Left renal pelvis (tissue), 4 donors: ENCODE results near the gene CCS. TPM values are rescaled to one million over a fixed set of nuclear protein-coding genes. Genes with fewer than 3 reads are reported as not detected.
"Not testable (repeated sequence)": the region's sequence is repeated elsewhere in the genome, so short reads cannot be mapped to it uniquely, and the experiment has no call there.

Source experiments
- DNase-seq, 4 donors: peaks; one replicate each; pipeline ENCODE4 v3.0.0-alpha.2; 2013; ENCODE audit warnings: low read depth in 4 of 4, low spot score in 3 of 4
- polyA plus RNA-seq, 4 donors: library from polyadenylated mRNA; unstranded; fragments of 120-200 nt; gene quantifications; one replicate each; pipeline ENCODE4 v1.2.1, GENCODE V29; 2013; ENCODE audit not compliant: insufficient read length in 4 of 4

CCS gene
- polyA plus RNA-seq, 4 donors, result 41.5 to 77.0 (median 48.4) TPM

DNA sequence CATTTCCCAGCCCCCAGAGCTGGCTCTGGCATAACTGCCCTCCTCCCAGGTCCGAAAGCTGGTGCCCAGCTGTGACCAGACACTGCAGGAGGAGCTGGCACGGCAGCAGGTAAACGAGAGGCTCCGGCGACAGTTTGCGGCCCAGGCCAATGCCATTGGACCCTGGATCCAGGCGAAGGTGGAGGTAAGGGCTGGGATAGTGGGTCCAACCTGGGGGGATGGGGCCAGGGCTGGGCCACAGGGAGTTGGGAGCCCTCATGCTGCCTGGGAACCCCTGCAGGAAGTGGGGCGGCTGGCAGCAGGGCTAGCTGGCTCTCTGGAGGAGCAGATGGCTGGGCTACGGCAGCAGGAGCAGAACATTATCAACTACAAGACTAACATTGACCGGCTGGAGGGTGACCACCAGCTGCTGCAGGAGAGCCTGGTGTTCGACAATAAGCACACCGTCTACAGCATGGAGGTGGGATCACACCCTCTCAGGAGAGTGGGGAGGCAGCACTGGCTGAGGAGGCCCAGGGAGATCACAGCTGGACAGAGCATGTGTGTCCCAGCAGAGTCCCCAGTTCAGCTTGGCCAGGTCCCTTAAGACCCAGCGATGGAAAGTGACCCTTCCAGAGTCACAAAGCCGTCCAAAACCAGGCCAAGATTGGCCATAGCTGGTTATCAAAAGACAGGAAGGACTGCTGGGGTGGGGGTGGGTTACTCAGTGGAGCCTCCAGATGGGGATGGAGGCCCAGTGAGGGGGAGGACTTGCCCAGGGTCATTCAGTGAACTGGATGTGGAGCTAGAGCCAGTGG, 31.6 kb upstream of the CCS start:
- DNase-seq, result no peak

DNA sequence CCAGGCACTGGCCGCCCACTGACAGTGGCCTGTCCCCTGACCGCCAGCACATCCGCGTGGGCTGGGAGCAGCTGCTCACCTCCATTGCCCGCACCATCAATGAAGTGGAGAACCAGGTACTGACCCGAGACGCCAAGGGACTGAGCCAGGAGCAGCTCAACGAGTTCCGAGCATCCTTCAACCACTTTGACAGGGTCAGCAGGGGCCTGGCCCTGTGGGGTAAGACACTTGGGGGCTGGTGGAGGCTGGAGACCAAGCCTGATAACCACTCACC, 31.1 kb upstream of the CCS start:
- no peak for DNase-seq

DNA sequence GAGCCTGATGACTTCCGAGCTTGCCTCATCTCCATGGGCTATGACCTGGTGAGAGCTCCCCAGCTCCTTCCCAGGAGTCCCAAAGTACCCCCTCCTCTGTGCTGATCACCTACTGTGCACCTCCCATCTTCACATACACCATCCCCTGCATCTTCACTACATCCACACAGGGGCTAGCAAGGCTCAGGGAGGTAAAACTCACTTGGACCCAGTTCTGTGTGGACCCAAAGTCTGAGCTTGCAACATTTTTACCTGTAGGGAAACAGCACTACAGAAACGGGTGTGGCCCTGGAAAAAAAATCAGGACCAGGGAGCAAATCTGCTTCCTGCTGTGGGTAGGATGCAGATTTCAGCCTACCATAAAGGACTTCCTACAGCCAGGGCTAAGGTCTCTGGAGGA, 30.7 kb upstream of the CCS start:
- DNase-seq, result no peak

DNA sequence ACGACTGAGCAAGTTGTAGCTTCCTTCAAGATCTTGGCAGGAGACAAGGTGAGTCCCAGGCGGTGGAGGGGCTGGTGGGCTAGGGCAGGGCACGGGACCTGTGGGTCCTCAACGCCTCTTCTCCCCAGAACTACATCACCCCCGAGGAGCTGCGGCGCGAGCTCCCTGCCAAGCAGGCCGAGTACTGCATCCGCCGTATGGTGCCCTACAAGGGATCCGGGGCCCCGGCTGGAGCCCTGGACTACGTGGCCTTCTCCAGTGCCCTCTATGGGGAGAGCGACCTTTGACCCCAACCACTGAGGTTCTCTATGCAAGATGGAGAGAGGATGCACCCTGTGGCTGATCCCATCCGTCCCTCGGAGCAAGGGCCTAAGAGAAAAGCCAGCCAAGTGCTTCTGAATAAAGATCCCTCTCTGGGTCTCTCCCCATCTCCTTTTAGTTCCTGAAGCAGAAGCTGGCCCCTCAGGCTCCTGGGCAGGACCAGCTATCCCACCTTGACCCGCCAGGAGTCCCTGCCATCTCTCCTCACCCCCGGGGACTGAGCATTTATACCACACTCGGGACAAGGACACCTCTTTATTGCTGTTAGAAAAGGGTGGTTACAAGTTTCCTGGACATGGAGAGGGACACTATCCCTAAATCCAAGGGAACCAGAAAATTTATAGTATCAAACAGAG, 29.9 kb upstream of the CCS start:
- no peak for DNase-seq

DNA sequence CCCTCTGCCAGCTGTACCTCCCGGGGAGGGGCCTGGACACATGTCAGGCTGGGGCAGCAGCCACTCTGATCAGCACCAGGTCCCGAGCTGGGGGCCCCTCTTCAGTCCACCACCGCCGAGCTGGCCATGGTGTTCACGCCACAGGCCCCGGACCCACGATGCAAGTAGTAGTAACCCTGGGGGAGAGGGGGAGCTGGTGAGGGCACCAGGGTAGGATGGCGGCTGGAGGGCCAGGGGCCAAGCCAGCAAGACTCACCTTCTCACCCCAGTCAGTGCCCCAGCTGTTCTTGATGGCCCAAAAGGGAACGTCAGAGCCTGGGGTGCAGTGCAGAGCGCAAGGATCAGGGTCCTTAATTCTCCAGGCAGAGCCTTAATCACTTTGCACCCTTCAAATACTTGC, 29.2 kb upstream of the CCS start:
- DNase-seq, result no peak

DNA sequence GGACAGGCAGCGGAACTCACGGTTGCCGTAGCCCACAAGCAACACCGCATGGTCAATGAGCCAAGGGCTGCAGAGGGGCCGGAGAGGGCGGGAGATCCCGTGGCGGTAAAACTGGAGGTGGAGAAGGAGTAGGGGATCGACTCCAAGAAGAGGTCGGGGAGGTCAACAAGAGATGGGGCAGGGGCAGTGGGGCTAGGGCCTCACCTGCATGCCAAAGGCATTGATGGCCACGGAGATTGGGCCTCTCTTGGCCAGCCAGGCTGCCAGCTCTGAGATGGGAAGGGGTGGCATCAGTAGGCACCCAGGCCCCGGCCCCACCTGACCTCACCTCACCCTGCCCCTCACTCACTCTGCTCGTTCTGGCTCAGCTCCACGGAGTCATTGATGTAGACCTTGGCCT, 28.4 kb upstream of the CCS start:
- DNase-seq, result no peak

DNA sequence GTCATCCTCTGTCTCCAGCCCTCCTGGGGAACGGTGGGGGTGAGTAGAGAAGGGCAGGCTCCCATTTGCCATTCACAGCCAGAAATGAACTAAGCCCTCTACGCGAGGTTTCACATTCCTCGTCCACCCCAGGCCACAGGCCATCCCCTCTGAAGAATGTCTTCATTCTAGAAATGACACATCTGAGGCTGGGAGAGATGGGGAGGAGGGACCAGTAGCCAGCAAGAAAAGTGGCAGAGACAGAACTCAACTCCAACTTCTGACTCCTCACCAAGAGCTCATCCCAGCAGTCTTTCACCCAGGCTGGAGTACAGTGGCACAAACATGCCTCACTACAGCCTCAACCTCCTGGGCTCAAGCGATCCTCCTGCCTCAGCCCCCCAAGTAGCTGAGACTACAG, 28.0 kb upstream of the CCS start:
- DNase-seq, result no peak

DNA sequence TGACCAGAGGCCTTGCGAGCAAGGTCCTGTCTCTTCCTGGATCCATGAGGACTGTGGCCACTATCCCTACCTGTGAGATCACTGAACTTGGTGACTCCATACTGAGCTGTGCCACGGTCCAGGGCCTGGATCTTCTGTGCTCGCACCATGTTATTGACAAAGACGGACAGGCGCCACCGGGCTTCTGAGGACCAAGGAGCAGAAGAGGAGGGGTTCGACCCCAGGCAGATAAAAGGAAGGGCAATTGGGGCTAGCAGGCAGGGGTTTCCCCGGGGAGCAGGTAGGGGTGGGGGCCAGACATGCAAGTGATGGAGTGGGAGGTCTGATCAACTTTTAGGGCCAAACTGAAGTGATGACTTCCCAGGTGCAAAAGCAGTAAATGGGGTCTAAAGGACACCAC, 26.8 kb upstream of the CCS start:
- DNase-seq, result no peak

DNA sequence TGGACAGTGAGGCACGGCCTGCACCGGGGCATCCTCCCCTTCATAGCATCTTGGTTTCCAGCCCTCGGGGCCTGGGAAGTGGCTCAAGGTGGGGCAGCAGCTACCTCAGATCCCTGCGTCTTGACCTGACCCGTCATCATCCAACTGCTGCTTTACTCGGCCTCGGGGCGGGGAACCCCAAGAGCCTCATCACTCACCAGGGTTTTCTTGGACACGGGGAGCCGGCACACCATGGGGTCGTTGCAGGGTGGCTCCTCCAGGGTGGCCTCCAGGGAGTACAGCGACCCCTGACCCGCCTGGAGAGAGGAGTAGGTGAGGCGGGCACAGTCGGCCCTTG, 25.2 kb upstream of the CCS start:
- DNase-seq, result no peak

DNA sequence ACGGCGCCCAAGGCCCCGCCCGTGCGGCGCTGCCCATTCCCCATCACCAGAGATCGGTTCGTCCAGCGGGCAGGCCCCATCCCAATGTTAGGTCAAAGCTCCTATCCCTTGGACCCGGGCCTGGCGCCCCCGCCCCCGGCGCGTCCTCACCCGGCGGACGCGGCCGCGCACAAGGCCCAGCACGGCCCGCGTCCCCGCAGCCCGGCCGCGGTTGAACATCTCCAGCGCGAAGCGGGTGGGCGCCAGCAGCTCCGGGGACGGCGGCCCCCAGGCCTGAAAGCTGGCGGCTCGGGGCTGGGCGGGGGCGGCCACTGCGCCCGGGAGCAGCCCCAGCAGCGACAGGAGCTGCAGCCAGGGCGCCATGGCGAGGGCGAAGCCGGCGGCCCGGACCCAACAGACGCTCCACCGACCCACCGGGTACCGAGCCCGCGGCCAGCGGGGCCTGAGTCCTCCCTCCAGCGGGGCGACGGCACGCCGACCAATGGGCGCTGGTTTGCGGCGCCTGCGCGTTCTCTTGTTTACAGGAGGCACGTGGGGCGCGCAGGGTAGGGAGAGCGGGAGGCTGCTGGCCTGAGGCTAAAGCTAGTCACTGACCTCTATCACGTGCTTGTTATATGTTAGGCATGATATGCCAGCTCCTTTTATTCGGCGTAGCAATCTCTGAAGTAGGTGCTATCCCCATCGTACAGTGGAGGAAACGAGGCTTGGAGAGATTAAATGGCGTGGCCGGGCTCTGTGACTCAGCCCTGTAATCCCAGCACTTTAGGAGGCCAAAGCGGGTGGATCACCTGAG, 24.7 kb upstream of the CCS start, which contains the start of gene CTSF:
Gene CTSF (minus strand): TSS at position 483 of the 793 bp plus-strand sequence. CDS start 120 bp downstream, at position 363.
- peak in 3 of 4 donors; percentile 42 to 60 (median 60) for DNase-seq

DNA sequence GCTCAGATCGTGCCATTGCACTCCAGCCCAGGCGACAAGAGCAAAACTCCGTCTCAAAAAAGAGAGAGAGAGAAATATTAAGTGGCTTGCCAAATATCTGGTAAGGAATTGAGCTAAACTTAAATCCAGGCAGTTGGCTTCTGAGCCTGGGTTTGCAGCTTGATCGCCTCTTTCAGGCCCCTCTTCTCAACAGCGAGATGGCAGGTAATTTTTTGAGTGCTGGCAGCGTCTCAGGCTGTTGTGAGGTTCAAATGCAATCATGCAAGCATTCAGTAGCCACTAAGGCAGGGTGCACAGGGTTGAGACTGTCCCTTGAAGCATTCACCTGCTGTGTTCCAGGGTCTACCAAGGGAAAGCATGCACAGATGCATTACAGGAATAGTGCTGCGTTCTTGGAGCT, 23.9 kb upstream of the CCS start:
- DNase-seq, result no peak

DNA sequence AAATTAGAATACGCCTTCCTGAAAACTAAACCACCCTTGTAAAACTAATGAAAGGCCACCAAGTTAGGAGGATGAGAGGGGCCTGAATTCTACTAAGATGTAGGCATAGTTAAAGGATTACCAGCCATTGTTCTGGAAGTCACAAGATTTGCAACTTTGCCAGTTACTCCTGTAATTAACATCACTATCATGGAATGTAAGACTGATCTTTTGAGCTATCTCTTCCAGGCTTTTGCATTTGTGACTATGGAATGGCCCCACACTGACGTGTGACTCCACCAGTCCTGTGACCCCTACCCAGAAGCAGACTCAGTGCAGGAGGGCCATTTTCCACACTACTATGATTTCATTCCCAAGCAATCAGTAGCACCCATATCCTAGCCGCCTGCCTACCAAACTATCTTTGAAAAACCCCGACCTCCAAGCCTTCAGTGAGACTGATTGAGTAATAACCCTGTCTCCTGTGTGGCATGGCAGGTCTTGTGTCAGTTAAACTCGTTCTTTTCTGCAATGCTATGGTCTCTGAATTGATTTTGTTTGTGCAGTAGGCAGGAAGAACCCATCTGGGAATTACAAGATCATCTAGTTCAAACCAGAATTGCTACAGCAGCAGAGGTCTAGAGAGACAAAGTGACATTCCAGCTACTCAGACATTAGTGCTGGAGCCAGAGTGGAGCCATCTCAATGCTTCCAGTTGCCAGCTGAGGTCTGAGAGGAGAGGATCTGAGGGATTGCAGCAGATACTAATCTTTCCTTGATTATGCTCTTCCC, 22.7 kb upstream of the CCS start:
- no peak for DNase-seq

DNA sequence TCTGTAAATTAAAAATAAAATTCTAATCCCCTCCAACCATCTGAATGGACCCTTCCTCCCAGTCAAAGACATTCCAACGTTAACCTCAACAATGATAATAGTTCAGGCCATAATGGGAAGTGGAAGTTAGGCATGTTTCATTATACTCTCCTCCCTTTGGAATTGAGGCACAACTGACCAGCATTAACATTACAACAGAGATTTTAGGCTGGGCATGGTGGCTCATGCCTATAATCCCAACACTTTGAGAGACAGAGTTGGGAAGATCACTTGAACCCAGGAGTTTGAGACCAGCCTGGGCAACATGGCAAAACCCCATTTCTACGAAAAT, 22.2 kb upstream of the CCS start:
- no peak for DNase-seq

DNA sequence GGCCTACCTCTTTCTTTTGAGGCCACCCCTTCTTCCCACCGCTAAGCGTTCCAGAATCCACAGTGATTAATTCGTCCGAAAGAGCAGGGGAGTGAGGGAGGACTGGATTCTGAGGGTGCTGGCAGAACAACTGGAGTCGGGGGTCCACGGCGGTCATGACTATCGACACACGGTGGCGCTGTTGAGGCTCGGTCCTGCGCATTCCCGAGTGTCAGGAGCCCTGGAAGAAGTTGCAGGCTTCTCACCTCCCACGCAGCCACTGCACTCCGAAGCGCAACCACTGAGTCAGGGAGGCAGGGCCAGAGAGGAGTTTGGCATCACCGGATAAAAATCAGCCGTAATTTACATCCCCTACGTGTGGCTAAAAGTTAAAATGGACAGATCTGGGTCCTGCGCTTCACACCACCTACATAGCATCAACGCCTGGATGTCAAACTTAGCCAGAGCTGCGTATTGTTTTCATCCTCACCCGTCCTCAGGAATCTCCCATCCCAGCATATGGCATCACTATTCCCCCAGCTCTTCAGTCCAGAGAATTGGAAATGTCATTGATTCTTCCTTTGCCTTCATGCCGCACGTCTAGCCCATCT, 13.9 kb upstream of the CCS start:
- peak; percentile 38 to 56 (median 43) for DNase-seq

DNA sequence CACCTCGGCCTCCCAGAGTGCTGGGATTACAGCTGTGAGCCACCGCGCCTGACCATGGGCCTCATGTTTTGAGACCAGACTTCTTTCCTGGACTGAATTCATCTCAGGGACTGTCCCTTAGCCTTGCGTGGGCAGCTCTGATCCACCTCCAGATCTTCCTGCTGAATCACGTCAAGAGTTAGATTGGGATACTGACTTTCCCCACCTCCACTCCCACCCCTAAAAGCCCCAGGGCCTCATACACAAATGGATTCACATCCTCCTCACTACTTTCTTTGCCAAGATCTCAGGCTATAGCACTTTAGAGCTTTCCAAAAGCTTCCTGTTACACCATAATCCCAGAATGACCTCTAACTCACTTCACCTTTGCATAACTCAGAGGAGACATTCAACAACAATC, 12.2 kb upstream of the CCS start:
- no peak for DNase-seq

DNA sequence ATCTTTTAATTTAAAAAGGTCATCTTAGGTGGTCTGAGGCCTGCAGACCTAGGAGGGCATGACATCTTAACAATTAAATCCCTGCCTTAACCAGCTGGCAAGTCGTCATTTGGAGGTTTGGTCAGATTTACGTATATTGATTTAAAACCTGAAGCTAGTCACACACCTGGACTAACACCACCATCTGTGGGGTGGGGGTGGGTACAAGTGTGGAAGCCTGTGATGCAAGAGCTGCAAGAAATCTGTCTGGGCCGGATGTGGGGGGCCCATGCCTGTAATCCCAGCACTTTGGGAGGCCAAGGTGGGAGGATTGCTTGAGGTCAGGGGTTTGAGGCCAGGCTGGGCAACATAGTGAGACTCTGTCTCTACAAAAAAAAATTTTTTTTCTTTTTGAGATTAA, 11.7 kb upstream of the CCS start:
- no peak for DNase-seq

DNA sequence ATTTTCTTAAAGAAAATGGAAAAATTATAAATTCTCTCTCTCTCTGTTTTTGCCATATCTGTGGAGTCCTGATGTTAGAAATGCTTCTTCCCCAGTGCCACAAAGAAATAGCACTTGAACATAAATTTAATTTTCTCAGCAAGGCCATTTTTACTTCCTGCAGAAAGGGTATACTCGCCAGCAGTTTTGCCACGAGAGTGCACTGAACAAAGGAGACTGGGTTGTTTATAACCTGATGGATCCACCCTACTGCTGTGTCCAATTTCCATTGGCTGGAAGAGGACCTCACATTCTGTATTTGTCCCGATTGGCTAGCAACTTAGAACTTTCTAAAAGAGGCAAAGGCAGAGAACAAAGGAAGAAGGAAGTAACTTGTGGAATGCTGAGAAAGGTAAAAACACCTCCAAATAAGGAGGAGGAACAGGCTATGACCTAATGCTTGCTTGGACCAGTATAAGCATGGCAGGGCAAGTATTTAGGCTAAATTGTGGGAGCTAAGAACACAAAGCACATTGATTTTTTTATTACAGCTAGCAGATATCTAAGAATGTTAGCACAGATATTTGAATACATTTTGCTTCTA, 10.3 kb upstream of the CCS start:
- DNase-seq, result not testable (repeated sequence)

DNA sequence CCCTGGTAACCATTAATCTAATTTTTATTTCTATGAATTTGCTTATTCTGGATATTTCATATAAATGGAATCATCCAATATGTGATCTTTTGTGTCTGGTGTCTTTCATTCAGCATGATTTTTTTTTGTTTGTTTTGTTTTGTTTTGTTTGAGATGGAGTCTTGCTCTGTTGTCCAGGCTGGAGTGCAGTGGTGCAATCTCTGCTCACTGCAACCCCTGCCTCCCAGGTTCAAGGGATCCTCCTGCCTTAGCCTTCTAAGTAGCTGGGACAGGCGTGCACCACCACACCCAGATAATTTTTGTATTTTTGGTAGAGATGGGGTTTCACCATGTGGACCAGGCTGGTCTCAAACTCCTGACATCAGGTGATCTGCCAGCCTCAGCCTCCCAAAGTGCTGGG, 7.5 kb upstream of the CCS start:
- not testable (repeated sequence) for DNase-seq

DNA sequence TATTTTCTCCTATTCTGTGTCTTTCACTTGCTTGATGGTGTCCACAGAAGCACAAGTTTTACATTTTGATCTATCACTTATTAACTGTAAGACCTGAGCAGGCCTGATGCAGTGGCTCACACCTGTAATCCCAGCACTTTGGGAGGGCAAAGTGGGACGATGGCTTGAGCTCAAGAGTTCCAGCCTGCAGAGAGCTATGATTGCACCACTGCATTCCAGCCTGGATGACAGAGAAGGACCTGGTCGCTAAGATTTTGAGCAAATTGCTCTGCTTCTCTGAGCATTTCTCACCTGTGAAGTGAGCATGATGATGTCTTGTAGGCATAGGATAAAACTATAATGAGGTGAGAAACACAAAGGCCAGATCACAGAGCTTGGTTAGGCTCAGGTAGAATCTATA, 6.8 kb upstream of the CCS start:
- no peak for DNase-seq

DNA sequence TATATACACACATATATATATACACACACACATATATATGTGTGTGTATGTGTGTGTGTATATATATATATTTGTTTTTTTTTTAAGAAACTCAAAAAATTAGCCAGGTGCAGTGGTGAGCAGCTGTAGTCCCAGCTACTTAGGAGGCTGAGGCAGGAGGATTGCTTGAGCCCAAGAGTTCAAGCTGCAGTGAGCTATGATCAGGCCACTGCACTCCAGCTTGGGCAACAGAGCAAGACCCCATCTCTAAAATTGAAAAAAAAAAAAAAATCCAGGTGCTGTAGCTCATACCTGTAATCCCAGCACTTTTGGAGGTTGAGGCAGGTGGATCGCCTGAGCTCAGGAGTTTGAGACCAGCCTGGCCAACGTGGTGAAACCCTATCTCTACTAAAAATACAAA, 3.7 kb upstream of the CCS start:
- DNase-seq, result not testable (repeated sequence)
